Neural cell (in vitro differentiated cells): ENCODE measurements around the gene MUC5B. TPM values are rescaled to one million over a fixed set of nuclear protein-coding genes. Genes with fewer than 3 reads are reported as not detected.

ENCODE experiments used
- H2AFZ ChIP-seq: fragments of 200-600, 300-800 bp; sonication (generic), shearing (Covaris generic); 2 replicates; pipeline ENCODE4 v1.6.0; 2014; ENCODE audit warnings: low read depth, mild to moderate bottlenecking, antibody characterized with exemption, low read length, moderate library complexity
- H3F3A ChIP-seq: fragments of 200-600 bp; shearing (Covaris generic); 2 replicates; pipeline ENCODE4 v1.6.1; 2016; ENCODE audit warnings: mild to moderate bottlenecking, moderate library complexity, mixed read lengths, antibody characterized with exemption, low read length; ENCODE audit not compliant: insufficient read depth, poor library complexity, severe bottlenecking
- H3K27ac ChIP-seq: fragments of 200-600, 300-800 bp; sonication (generic), shearing (Covaris generic); 2 replicates; pipeline ENCODE4 v1.5.1; 2014; ENCODE audit warnings: mild to moderate bottlenecking, low read length, moderate library complexity
- H3K27me3 ChIP-seq: fragments of 300-800, 200-600 bp; sonication (generic), shearing (Covaris generic); 2 replicates; pipeline ENCODE4 v1.6.0; 2014; ENCODE audit warnings: mild to moderate bottlenecking, low read depth, low read length, moderate library complexity; ENCODE audit not compliant: insufficient read depth
- H3K36me3 ChIP-seq: fragments of 300-800, 200-600 bp; sonication (generic), shearing (Covaris generic); 2 replicates; pipeline ENCODE4 v1.5.1; 2014; ENCODE audit warnings: mild to moderate bottlenecking, antibody characterized with exemption, low read length, moderate library complexity; ENCODE audit not compliant: insufficient read depth
- H3K4me2 ChIP-seq: fragments of 300-800, 200-600 bp; sonication (generic), shearing (Covaris generic); 2 replicates; pipeline ENCODE4 v1.6.0; 2014; ENCODE audit warnings: mild to moderate bottlenecking, low read length
- H3K4me3 ChIP-seq: fragments of 300-800, 200-600 bp; sonication (generic), shearing (Covaris generic); 2 replicates; pipeline ENCODE4 v1.5.1; 2014; ENCODE audit warnings: mild to moderate bottlenecking, low read length, moderate library complexity
- H3K79me2 ChIP-seq: fragments of 200-600 bp; shearing (Covaris generic); replicated peaks from 2 replicates; pipeline ENCODE4 v1.6.0; 2014; ENCODE audit warnings: mild to moderate bottlenecking, low read length, moderate library complexity; ENCODE audit not compliant: insufficient read depth
- H3K9ac ChIP-seq: fragments of 300-800, 200-600 bp; sonication (generic), shearing (Covaris generic); 2 replicates; pipeline ENCODE4 v1.6.1; 2016; ENCODE audit warnings: mild to moderate bottlenecking, low read length, mixed read lengths
- H3K9me2 ChIP-seq: fragments of 200-600 bp; shearing (Covaris generic); 2 replicates; pipeline ENCODE4 v1.6.1; 2016; ENCODE audit warnings: mild to moderate bottlenecking, low read length, mixed read lengths; ENCODE audit not compliant: insufficient read depth
- H3K9me3 ChIP-seq: fragments of 200-600, 300-800 bp; sonication (generic), shearing (Covaris generic); 2 replicates; pipeline ENCODE4 v1.6.1; 2016; ENCODE audit warnings: mild to moderate bottlenecking, mixed run types, low read length, moderate library complexity, mixed read lengths
- H4K20me1 ChIP-seq: fragments of 200-600 bp; shearing (Covaris generic); 2 replicates; pipeline ENCODE4 v1.6.1; 2016; ENCODE audit warnings: mild to moderate bottlenecking, mixed run types; ENCODE audit not compliant: insufficient read depth
- CTCF ChIP-seq: fragments of 450-650 bp; IDR thresholded peaks from 2 replicates; pipeline ENCODE4 v1.5.1; 2014; ENCODE audit warnings: antibody characterized with exemption, mild to moderate bottlenecking, moderate library complexity; ENCODE audit not compliant: poor library complexity, severe bottlenecking
- EP300 ChIP-seq: fragments of 450-650 bp; conservative IDR thresholded peaks from 2 replicates; pipeline ENCODE4 v1.6.1; 2014; ENCODE audit warnings: antibody characterized with exemption, mild to moderate bottlenecking, moderate library complexity; ENCODE audit not compliant: poor library complexity, severe bottlenecking
- MXI1 ChIP-seq: fragments of 450-650 bp; conservative IDR thresholded peaks from 2 replicates; pipeline ENCODE4 v1.6.1; 2014; ENCODE audit warnings: antibody characterized with exemption, mild to moderate bottlenecking; ENCODE audit not compliant: poor library complexity, severe bottlenecking
- POLR2AphosphoS5 ChIP-seq: IDR thresholded peaks from 2 replicates; pipeline ENCODE4 v1.6.1; 2012
- RAD21 ChIP-seq: fragments of 450-650 bp; conservative IDR thresholded peaks from 2 replicates; pipeline ENCODE4 v1.6.1; 2014; ENCODE audit warnings: antibody characterized with exemption, mild to moderate bottlenecking, moderate library complexity
- SMC3 ChIP-seq: fragments of 450-650 bp; conservative IDR thresholded peaks from 2 replicates; pipeline ENCODE4 v1.6.1; 2014; ENCODE audit warnings: antibody characterized with exemption, mild to moderate bottlenecking, moderate library complexity; ENCODE audit not compliant: poor library complexity
- TAF1 ChIP-seq: IDR thresholded peaks from 2 replicates; pipeline ENCODE4 v1.6.1; 2012; ENCODE audit warnings: low read depth
- polyA plus RNA-seq: library from polyadenylated mRNA; depleted of rRNA; stranded (reverse); fragments of >200 nt; gene quantifications from 2 replicates; pipeline ENCODE4 v1.2.3, GENCODE V29; 2014
- TF ChIP-seq, protein P1 (sequence below): IDR thresholded peaks from 2 replicates; pipeline ENCODE4 v1.6.1; 2012; ENCODE audit warnings: borderline replicate concordance

Gene MUC5B
- polyA plus RNA-seq, 1 donor from 2014 or later = not detected

GRCh38 chr11:1252371-1253102 lies 29.7 kb downstream of the MUC5B start:
- H3K27ac ChIP-seq = no peak overlapping the region
- no peak overlapping the region for H3K4me3 ChIP-seq
- no peak overlapping the region for H3K4me2 ChIP-seq
- TF ChIP-seq EP300 (no peak), POLR2AphosphoS5 (no peak), RAD21 (no peak), MXI1 (no peak), CTCF (no peak), TAF1 (no peak), SMC3 (no peak)
- TF ChIP-seq, protein P1, sequence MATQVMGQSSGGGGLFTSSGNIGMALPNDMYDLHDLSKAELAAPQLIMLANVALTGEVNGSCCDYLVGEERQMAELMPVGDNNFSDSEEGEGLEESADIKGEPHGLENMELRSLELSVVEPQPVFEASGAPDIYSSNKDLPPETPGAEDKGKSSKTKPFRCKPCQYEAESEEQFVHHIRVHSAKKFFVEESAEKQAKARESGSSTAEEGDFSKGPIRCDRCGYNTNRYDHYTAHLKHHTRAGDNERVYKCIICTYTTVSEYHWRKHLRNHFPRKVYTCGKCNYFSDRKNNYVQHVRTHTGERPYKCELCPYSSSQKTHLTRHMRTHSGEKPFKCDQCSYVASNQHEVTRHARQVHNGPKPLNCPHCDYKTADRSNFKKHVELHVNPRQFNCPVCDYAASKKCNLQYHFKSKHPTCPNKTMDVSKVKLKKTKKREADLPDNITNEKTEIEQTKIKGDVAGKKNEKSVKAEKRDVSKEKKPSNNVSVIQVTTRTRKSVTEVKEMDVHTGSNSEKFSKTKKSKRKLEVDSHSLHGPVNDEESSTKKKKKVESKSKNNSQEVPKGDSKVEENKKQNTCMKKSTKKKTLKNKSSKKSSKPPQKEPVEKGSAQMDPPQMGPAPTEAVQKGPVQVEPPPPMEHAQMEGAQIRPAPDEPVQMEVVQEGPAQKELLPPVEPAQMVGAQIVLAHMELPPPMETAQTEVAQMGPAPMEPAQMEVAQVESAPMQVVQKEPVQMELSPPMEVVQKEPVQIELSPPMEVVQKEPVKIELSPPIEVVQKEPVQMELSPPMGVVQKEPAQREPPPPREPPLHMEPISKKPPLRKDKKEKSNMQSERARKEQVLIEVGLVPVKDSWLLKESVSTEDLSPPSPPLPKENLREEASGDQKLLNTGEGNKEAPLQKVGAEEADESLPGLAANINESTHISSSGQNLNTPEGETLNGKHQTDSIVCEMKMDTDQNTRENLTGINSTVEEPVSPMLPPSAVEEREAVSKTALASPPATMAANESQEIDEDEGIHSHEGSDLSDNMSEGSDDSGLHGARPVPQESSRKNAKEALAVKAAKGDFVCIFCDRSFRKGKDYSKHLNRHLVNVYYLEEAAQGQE = no peak
- no peaks in the 10 kb centered on the region for H3K9me3 ChIP-seq
- no peaks in the 10 kb centered on the region for H3K79me2 ChIP-seq
- no peak overlapping the region for H3K9ac ChIP-seq
- no peaks in the 10 kb centered on the region for H4K20me1 ChIP-seq
- no peaks in the 10 kb centered on the region for H3K36me3 ChIP-seq
- no peaks in the 10 kb centered on the region for H3F3A ChIP-seq
- H3K27me3 ChIP-seq = no peaks in the 10 kb centered on the region
- H3K9me2 ChIP-seq = no peaks in the 10 kb centered on the region
- H2AFZ ChIP-seq = no peak overlapping the region

DNA sequence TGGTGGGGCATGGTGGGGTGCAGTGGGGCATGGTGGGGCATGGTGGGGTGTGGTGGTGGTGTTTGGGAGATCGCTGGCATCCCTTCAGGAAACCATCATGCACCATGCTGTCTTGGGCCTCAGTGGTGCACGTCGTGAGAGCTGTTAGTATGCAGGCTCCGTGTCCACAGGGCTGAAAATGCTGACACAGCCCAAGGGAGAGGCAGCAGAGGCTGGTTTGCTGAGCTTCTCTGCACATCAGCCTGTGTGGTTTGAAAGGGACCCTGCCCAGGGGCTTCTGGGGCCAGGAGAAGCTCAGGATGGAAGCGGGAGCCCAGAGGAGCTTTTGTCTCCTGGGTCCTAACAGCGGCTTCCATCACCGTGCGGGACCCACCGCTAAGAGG lies 30.2 kb downstream of the MUC5B start:
- Histone ChIP-seq H3K36me3 (no peaks in the 10 kb centered on the region), H3K9me2 (no peaks in the 10 kb centered on the region), H3K27ac (no peak overlapping the region), H3K4me2 (no peak overlapping the region), H3K9ac (no peak overlapping the region), H3F3A (no peaks in the 10 kb centered on the region), H3K9me3 (no peaks in the 10 kb centered on the region), H3K79me2 (no peaks in the 10 kb centered on the region), H3K4me3 (no peak overlapping the region), H2AFZ (no peak overlapping the region), H4K20me1 (no peaks in the 10 kb centered on the region), H3K27me3 (no peaks in the 10 kb centered on the region)
- TF ChIP-seq, protein P1 = no peak
